GM19395 (cell line): ENCODE results near the gene CALHM5.
"Not testable (repeated sequence)": the region's sequence is repeated elsewhere in the genome, so short reads cannot be mapped to it uniquely, and the experiment has no call there.

Source experiments
- ATAC-seq: cut with Tn5 transposase; IDR thresholded peaks from one replicate; pipeline ENCODE4 v1.9.1; 2021; ENCODE audit warnings: mild to moderate bottlenecking, moderate library complexity; ENCODE audit not compliant: unreplicated experiment

CALHM5 gene

GRCh38 chr6:116511424-116512110 is at the start of gene CALHM5:
Gene CALHM5 (plus strand): TSS chr6:116511639. CDS start chr6:116511697, 58 bp downstream.
- ATAC-seq: no peak

GRCh38 chr6:116461932-116462885 is 49.2 kb upstream of the CALHM5 start:
- peak; percentile 76 for ATAC-seq

- no peak for ATAC-seq
These were observed 48.1 kb upstream of the CALHM5 start for GRCh38 chr6:116463301-116463700.

- no peak for ATAC-seq
These were observed 46.2 kb upstream of the CALHM5 start for GRCh38 chr6:116465246-116465645.

GRCh38 chr6:116467096-116467495 is 44.3 kb upstream of the CALHM5 start:
- ATAC-seq: no peak

- no peak for ATAC-seq
These were observed 43.9 kb upstream of the CALHM5 start for GRCh38 chr6:116467514-116467913.

GRCh38 chr6:116468293-116468692 is 43.1 kb upstream of the CALHM5 start:
- ATAC-seq: no peak

- ATAC-seq: no peak
These were observed 39.9 kb upstream of the CALHM5 start for GRCh38 chr6:116471531-116471930.

GRCh38 chr6:116472706-116473105 is 38.7 kb upstream of the CALHM5 start:
- no peak for ATAC-seq

GRCh38 chr6:116475141-116475540 is 36.3 kb upstream of the CALHM5 start:
- no peak for ATAC-seq

- ATAC-seq: peak; percentile 100
These were observed 35.3 kb upstream of the CALHM5 start for GRCh38 chr6:116476002-116476678.

- ATAC-seq: no peak
These were observed 28.7 kb upstream of the CALHM5 start for GRCh38 chr6:116482780-116483179.

GRCh38 chr6:116483616-116484015 is 27.8 kb upstream of the CALHM5 start:
- no peak for ATAC-seq

GRCh38 chr6:116485559-116486184 is 25.8 kb upstream of the CALHM5 start:
- ATAC-seq: no peak

GRCh38 chr6:116491610-116492330 is 19.7 kb upstream of the CALHM5 start:
- no peak for ATAC-seq

GRCh38 chr6:116492331-116493067 is 18.9 kb upstream of the CALHM5 start:
- no peak for ATAC-seq

- ATAC-seq: not testable (repeated sequence)
These were observed 16.3 kb upstream of the CALHM5 start for GRCh38 chr6:116495161-116495560.

GRCh38 chr6:116497113-116497676 is 14.2 kb upstream of the CALHM5 start:
- no peak for ATAC-seq

GRCh38 chr6:116500969-116501433 is 10.4 kb upstream of the CALHM5 start:
- no peak for ATAC-seq
